OCI-LY7 (cell line): ENCODE data around the gene IFIH1. TPM values are rescaled to one million over a fixed set of nuclear protein-coding genes. Genes with fewer than 3 reads are reported as not detected.

Experiments
- BruUV-seq: library from RNA; stranded (reverse); fragments of 400-500 nt; replicated peaks from 2 replicates; lab custom pipeline; 2021; lab: Mats Ljungman, UMichigan
- CTCF ChIA-PET: fragments of 300-600 bp; sonication (Branson Sonifier 250); formaldehyde crosslinking; loops from one replicate; lab custom pipeline; 2022; ENCODE audit warnings: antibody characterized with exemption; ENCODE audit not compliant: unreplicated experiment; lab: Charles Lee
- POLR2A ChIA-PET: fragments of 300-600 bp; sonication (Branson Sonifier 250); formaldehyde crosslinking; loops from one replicate; lab custom pipeline; 2022; ENCODE audit warnings: antibody characterized with exemption; lab: Charles Lee
- DNase-seq: peaks from one replicate; pipeline ENCODE4 v3.0.0-alpha.2; 2015; ENCODE audit warnings: low spot score
- H2AFZ ChIP-seq: fragments of 200-600 bp; sonication (generic), shearing (Covaris generic); 2 replicates; pipeline ENCODE4 v1.6.1; 2014; ENCODE audit warnings: mild to moderate bottlenecking, antibody characterized with exemption, low read length, moderate library complexity
- H3K27ac ChIP-seq: fragments of 200-600 bp; sonication (generic); 2 replicates; pipeline ENCODE4 v1.5.1; 2014; ENCODE audit warnings: mixed run types, low read depth, mild to moderate bottlenecking, moderate library complexity, low read length, inconsistent platforms; ENCODE audit not compliant: poor library complexity, severe bottlenecking
- H3K36me3 ChIP-seq: fragments of 200-600 bp; sonication (generic); 2 replicates; pipeline ENCODE4 v1.6.1; 2014; ENCODE audit warnings: mild to moderate bottlenecking, antibody characterized with exemption, low read length, moderate library complexity, mixed read lengths; ENCODE audit not compliant: insufficient read depth
- H3K4me1 ChIP-seq: fragments of 200-600 bp; sonication (generic); 2 replicates; pipeline ENCODE4 v1.5.1; 2014; ENCODE audit warnings: mild to moderate bottlenecking, low read length; ENCODE audit not compliant: insufficient read depth, poor library complexity, severe bottlenecking
- H3K4me2 ChIP-seq: fragments of 200-600 bp; sonication (generic); 2 replicates; pipeline ENCODE4 v1.6.1; 2014; ENCODE audit warnings: mild to moderate bottlenecking, low read length
- H3K4me3 ChIP-seq: fragments of 200-600 bp; sonication (generic); 2 replicates; pipeline ENCODE4 v1.5.1; 2014; ENCODE audit warnings: mild to moderate bottlenecking, low read depth, low read length; ENCODE audit not compliant: poor library complexity, severe bottlenecking
- H3K79me2 ChIP-seq: fragments of 200-600 bp; sonication (generic); 2 replicates; pipeline ENCODE4 v1.6.1; 2016; ENCODE audit warnings: low read depth, mild to moderate bottlenecking, low read length, moderate library complexity, mixed read lengths; ENCODE audit not compliant: insufficient read depth
- H3K9me2 ChIP-seq: fragments of 200-600 bp; sonication (generic); 2 replicates; pipeline ENCODE4 v1.6.1; 2016; ENCODE audit warnings: mild to moderate bottlenecking, low read length, mixed read lengths; ENCODE audit not compliant: insufficient read depth
- H3K9me3 ChIP-seq: fragments of 200-600 bp; sonication (generic); 2 replicates; pipeline ENCODE4 v1.6.1; 2014; ENCODE audit warnings: mild to moderate bottlenecking, mixed run types, low read length, mixed read lengths
- H4K20me1 ChIP-seq: fragments of 200-600 bp; sonication (generic); 2 replicates; pipeline ENCODE4 v1.6.1; 2014; ENCODE audit warnings: mild to moderate bottlenecking, antibody characterized with exemption, low read length, moderate library complexity, mixed read lengths; ENCODE audit not compliant: insufficient read depth
- EZH2phosphoT487 ChIP-seq: fragments of 200-600 bp; sonication (generic); IDR thresholded peaks from 2 replicates; pipeline ENCODE4 v1.6.1; 2018; ENCODE audit warnings: low read depth, borderline replicate concordance, mild to moderate bottlenecking, mixed run types, antibody characterized with exemption, low read length, moderate library complexity, mixed read lengths
- intact Hi-C: fragments of 100-400 bp; cut with micrococcal nuclease; formaldehyde crosslinking; loops from one replicate; pipeline ENCODE4 v1.10.0; 2022; ENCODE audit not compliant: unreplicated experiment
- total RNA-seq, 2 experiments: library from RNA; depleted of rRNA in 1 of 2; stranded (reverse); fragments of >200 nt in 1 of 2; shearing (Covaris generic) in 1 of 2; gene quantifications; 2 replicates each; pipeline ENCODE4 v1.2.3, GENCODE V29; 2014 to 2022
- TF ChIP-seq, protein P1 (sequence below): fragments of 200-600 bp; sonication (generic); conservative IDR thresholded peaks from 2 replicates; pipeline ENCODE4 v1.5.1; 2014; ENCODE audit warnings: mild to moderate bottlenecking, antibody characterized with exemption, low read length, moderate library complexity, mixed read lengths

IFIH1 gene
- total RNA-seq, 2 experiments from 2014 or later, result 10.6 to 12.3 TPM

DNA sequence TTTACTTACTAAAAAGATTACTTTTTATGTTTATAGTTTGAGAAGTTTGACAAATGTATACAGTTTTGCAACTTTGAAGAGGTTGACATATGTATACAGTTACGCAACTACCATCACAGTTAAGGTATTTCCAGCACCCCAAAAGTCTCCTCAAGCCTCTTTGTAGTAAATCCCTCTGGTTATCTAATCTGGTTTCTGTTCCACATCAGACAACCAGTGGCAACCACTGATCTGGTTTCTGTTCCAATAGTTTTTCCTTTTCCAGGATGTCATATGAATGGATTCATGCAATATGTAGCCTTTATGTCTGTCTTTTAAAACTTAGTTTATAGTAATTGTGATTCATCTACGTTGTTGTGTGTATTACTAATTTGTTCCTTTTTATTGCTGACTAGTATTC is 23.5 kb downstream of the IFIH1 start:
- no peaks in the 10 kb centered on the region for H4K20me1 ChIP-seq
- H3K9me2 ChIP-seq, result no peaks in the 10 kb centered on the region
- POLR2A ChIA-PET, result interaction anchor here (0.6 to 1.1 kb wide), 3 partner anchors 8 to 558 kb away, joined by 3 to 4 read pairs (median 4); no protein-coding TSS in a partner anchor
- H3K4me2 ChIP-seq, result no peak overlapping the region
- H3K4me3 ChIP-seq, result no peak overlapping the region
- no peaks in the 10 kb centered on the region for H3K9me3 ChIP-seq
- BruUV-seq, result no TSS peak
- 0 out of 2 replicates have a peak, but pooled peaks cover 4% of the 10 kb centered on the region for H3K36me3 ChIP-seq
- DNase-seq, result no peak
- no peak for TF ChIP-seq EZH2phosphoT487
- TF ChIP-seq, protein P1, sequence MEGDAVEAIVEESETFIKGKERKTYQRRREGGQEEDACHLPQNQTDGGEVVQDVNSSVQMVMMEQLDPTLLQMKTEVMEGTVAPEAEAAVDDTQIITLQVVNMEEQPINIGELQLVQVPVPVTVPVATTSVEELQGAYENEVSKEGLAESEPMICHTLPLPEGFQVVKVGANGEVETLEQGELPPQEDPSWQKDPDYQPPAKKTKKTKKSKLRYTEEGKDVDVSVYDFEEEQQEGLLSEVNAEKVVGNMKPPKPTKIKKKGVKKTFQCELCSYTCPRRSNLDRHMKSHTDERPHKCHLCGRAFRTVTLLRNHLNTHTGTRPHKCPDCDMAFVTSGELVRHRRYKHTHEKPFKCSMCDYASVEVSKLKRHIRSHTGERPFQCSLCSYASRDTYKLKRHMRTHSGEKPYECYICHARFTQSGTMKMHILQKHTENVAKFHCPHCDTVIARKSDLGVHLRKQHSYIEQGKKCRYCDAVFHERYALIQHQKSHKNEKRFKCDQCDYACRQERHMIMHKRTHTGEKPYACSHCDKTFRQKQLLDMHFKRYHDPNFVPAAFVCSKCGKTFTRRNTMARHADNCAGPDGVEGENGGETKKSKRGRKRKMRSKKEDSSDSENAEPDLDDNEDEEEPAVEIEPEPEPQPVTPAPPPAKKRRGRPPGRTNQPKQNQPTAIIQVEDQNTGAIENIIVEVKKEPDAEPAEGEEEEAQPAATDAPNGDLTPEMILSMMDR, result no peak
- CTCF ChIA-PET, result no interaction called here
- no peak overlapping the region for H2AFZ ChIP-seq
- intact Hi-C loops, result no loop called here
- no peaks in the 10 kb centered on the region for H3K4me1 ChIP-seq
- H3K27ac ChIP-seq, result no peak overlapping the region
- H3K79me2 ChIP-seq, result no peaks in the 10 kb centered on the region

DNA sequence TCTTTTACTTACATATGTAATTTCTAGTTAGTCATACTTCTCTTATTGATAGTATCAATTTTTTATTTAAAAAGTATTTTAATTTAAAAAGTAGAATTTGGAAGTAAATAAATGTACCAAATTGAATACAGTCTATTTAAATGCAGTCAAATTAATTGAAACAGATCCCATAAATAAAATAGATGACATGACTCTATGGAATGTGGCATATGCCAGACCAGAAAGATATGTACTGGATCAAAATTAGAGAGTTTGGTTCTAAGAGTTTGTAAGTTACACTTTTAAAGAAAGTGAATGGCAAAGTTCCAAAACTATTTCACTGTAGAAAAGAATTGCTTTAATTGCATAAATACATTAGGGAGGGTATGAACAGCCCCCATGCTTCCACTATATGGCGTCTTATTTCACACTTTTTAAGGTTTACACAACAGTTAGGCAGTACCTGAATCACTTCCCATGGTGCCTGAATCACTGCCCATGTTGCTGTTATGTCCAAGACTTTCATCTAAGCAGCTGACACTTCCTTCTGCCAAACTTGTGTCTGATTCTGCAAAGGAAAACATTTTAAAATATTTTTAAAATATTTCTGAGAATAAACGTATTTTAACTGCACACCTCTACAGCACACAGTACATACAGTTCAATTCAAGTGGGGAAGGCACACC is 25.2 kb downstream of the IFIH1 start:
- Histone ChIP-seq H3K4me2 (no peak overlapping the region), H3K27ac (no peak overlapping the region), H3K4me3 (no peak overlapping the region), H3K4me1 (no peaks in the 10 kb centered on the region), H3K36me3 (no peaks in the 10 kb centered on the region), H2AFZ (no peak overlapping the region), H3K9me2 (no peaks in the 10 kb centered on the region), H4K20me1 (no peaks in the 10 kb centered on the region), H3K9me3 (no peaks in the 10 kb centered on the region), H3K79me2 (no peaks in the 10 kb centered on the region)
- CTCF ChIA-PET, result no interaction called here
- DNase-seq, result no peak
- POLR2A ChIA-PET, result interaction anchor here (0.5 kb wide), 1 partner anchor 86 kb away, joined by 5 read pairs; no protein-coding TSS in a partner anchor
- TF ChIP-seq, protein P1, result no peak
- TF ChIP-seq EZH2phosphoT487, result no peak
- no TSS peak for BruUV-seq
- intact Hi-C loops, result no loop called here

DNA sequence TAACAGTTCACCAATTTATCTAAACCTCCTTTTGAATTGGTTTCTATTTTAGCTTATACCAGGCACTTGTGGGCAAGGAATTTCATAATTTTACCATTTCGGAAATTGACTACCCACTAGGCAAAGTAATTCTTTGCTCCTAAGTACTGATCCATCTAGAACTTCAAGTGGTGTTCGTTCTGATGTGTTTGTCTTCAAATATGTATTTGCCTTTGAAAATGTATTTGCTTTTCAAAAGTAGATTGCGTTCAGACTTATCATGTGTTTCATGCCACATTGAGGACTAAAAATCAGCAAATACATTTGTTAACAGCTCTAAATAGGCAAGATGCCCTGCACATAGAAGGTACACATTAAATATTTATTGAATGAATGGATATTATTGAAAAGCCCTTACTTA is 26.7 kb downstream of the IFIH1 start:
- POLR2A ChIA-PET, result interaction anchor here (1.0 to 1.7 kb wide), 3 partner anchors 14 to 34 kb away, joined by 3 to 6 read pairs (median 3); no protein-coding TSS in a partner anchor
- intact Hi-C loops, result no loop called here

More for the DNA sequence above, 26.7 kb downstream of the IFIH1 start:
- TF ChIP-seq EZH2phosphoT487, result no peak
- TF ChIP-seq, protein P1, result no peak
- no peaks in the 10 kb centered on the region for H3K36me3 ChIP-seq
- no peaks in the 10 kb centered on the region for H3K9me3 ChIP-seq
- H4K20me1 ChIP-seq, result no peaks in the 10 kb centered on the region
- CTCF ChIA-PET, result no interaction called here
- no peak overlapping the region for H2AFZ ChIP-seq
- H3K4me1 ChIP-seq, result no peaks in the 10 kb centered on the region
- no peak overlapping the region for H3K4me2 ChIP-seq
- H3K79me2 ChIP-seq, result no peaks in the 10 kb centered on the region
- no TSS peak for BruUV-seq
- no peak overlapping the region for H3K27ac ChIP-seq
- H3K4me3 ChIP-seq, result no peak overlapping the region
- no peaks in the 10 kb centered on the region for H3K9me2 ChIP-seq
- DNase-seq, result no peak
